Fibroblast of peridontal ligament (primary cell): ENCODE data around the gene RFX8.
"Not testable (repeated sequence)": the region's sequence is repeated elsewhere in the genome, so short reads cannot be mapped to it uniquely, and the experiment has no call there.

Experiments
- DNase-seq: peaks from one replicate; pipeline ENCODE4 v3.0.0-alpha.2; 2010; ENCODE audit errors: extremely low read depth

RFX8 gene

GRCh38 chr2:101474731-101475384, at the start of gene RFX8:
Gene RFX8, minus strand, starts transcription at chr2:101475112. Its CDS starts 8,264 bp downstream, at chr2:101466848.
- peak; percentile 98 for DNase-seq

GRCh38 chr2:101521487-101521886, 46.6 kb upstream of the RFX8 start:
- no peak for DNase-seq

GRCh38 chr2:101520246-101520645, 45.3 kb upstream of the RFX8 start:
- DNase-seq = no peak

- DNase-seq = peak; percentile 54
These were observed 43.9 kb upstream of the RFX8 start for GRCh38 chr2:101518578-101519492.

GRCh38 chr2:101517758-101518271, 42.9 kb upstream of the RFX8 start:
- DNase-seq = peak; percentile 68

GRCh38 chr2:101516823-101517690, 42.1 kb upstream of the RFX8 start:
- peak; percentile 71 for DNase-seq

- DNase-seq = no peak
These were observed 41.4 kb upstream of the RFX8 start for GRCh38 chr2:101516349-101516748.

- peak; percentile 65 for DNase-seq
These were observed 40.6 kb upstream of the RFX8 start for GRCh38 chr2:101515477-101515876.

- DNase-seq = no peak
These were observed 38.1 kb upstream of the RFX8 start for GRCh38 chr2:101512993-101513392.

GRCh38 chr2:101511381-101511780, 36.5 kb upstream of the RFX8 start:
- no peak for DNase-seq

GRCh38 chr2:101509499-101510284, 34.8 kb upstream of the RFX8 start:
- no peak for DNase-seq

GRCh38 chr2:101508636-101509035, 33.7 kb upstream of the RFX8 start:
- no peak for DNase-seq

GRCh38 chr2:101505276-101505675, 30.4 kb upstream of the RFX8 start:
- DNase-seq = not testable (repeated sequence)

- not testable (repeated sequence) for DNase-seq
These were observed 29.8 kb upstream of the RFX8 start for GRCh38 chr2:101504744-101505143.

GRCh38 chr2:101502095-101502494, 27.2 kb upstream of the RFX8 start:
- no peak for DNase-seq

GRCh38 chr2:101501443-101501842, 26.5 kb upstream of the RFX8 start:
- DNase-seq = no peak

GRCh38 chr2:101500860-101501259, 25.9 kb upstream of the RFX8 start:
- DNase-seq = peak; percentile 47

GRCh38 chr2:101500180-101500579, 25.3 kb upstream of the RFX8 start:
- peak; percentile 87 for DNase-seq

GRCh38 chr2:101496279-101496678, 21.4 kb upstream of the RFX8 start:
- no peak for DNase-seq

- DNase-seq = no peak
These were observed 18.1 kb upstream of the RFX8 start for GRCh38 chr2:101492936-101493473.

- DNase-seq = no peak
These were observed 12.1 kb upstream of the RFX8 start for GRCh38 chr2:101486994-101487393.
